Esophagus squamous epithelium (tissue), 4 donors: ENCODE data around the gene MARCHF11.

Experiments
- POLR2A ChIP-seq, 4 donors: fragments of 450-650 bp; IDR thresholded peaks; one replicate each; pipeline ENCODE4 v1.6.1; 2017; ENCODE audit warnings: antibody characterized with exemption in 4 of 4, mild to moderate bottlenecking in 4 of 4, moderate library complexity in 3 of 4
- TF ChIP-seq, protein P1 (sequence below), 6 experiments: fragments of 450-650 bp in 4 of 6; fragments of 200-600 bp in 2 of 6; sonication (generic) in 2 of 6; IDR thresholded peaks; one replicate each; pipeline ENCODE4 v1.5.1; 2016 to 2019; ENCODE audit warnings: antibody characterized with exemption in 6 of 6, mild to moderate bottlenecking in 4 of 6, moderate library complexity in 4 of 6

DNA sequence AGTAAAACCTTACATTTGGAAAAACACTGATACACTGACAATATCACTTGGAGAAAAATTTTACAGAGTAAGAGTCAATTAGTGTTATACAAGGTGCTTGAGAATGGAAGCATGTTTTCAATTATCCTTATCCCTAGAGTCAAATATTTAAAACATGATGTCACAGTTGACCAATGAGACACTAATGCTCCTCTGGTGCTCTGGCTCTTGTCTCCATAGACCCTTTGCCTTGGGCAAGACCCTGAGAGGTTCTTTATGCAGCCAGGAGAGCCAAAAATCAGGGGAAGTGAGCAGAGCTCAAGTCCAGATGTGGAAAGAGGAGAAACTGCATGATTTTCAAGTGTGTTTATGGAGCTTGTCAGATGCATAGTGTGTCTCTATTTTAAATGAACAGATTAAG, 153.9 kb downstream of the MARCHF11 start:
- TF ChIP-seq, protein P1, sequence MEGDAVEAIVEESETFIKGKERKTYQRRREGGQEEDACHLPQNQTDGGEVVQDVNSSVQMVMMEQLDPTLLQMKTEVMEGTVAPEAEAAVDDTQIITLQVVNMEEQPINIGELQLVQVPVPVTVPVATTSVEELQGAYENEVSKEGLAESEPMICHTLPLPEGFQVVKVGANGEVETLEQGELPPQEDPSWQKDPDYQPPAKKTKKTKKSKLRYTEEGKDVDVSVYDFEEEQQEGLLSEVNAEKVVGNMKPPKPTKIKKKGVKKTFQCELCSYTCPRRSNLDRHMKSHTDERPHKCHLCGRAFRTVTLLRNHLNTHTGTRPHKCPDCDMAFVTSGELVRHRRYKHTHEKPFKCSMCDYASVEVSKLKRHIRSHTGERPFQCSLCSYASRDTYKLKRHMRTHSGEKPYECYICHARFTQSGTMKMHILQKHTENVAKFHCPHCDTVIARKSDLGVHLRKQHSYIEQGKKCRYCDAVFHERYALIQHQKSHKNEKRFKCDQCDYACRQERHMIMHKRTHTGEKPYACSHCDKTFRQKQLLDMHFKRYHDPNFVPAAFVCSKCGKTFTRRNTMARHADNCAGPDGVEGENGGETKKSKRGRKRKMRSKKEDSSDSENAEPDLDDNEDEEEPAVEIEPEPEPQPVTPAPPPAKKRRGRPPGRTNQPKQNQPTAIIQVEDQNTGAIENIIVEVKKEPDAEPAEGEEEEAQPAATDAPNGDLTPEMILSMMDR (IDR thresholded peaks at IDR 0.05) = no peak
- no peak for TF ChIP-seq POLR2A (IDR thresholded peaks at IDR 0.05)
